ENCODE data around the gene C1QTNF6.

C1QTNF6 gene

DNA sequence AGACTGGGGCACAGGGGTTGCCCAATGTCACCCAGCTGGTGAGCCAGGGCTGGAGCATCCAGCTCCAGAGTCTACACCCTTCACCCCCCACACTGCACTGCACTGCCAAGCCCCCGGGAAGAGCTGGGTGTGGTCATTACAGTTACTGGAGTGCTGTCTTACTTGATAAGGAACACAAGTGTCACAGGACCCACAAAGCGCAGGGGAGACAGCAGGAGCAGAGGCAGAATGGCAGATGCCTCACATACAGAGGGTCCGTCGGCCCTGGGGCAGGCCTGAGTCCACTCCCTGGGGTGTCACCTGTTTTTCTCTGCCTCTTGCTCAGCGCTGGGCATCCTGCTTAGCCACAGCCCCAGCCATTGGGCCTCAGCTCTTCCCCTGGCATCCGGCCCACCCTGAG is 46.1 kb downstream of the C1QTNF6 start:
- no peak for DNase-seq (ENCODE audit: low read depth, low spot score)

DNA sequence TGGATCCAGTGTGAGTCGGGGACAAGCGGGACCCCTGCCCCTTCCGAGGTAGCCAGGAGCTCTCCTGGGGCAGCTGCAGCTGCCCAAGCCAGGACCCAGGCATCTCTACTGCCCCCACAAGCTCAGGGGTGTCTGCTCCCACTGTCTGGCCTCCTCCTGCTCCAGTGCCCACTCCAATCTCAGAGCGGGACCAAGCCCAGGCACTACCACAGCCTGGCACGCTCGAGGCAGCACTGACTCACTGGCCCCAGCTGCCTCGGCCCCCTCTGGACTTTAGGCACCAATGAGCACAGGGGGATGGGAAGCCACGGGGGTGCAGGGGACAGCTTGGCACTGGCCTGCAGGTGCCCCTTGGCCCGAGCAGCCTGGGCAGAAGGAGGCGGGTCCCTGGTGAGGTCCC is 46.6 kb downstream of the C1QTNF6 start:
- DNase-seq (ENCODE audit: low read depth, low spot score), result no peak

DNA sequence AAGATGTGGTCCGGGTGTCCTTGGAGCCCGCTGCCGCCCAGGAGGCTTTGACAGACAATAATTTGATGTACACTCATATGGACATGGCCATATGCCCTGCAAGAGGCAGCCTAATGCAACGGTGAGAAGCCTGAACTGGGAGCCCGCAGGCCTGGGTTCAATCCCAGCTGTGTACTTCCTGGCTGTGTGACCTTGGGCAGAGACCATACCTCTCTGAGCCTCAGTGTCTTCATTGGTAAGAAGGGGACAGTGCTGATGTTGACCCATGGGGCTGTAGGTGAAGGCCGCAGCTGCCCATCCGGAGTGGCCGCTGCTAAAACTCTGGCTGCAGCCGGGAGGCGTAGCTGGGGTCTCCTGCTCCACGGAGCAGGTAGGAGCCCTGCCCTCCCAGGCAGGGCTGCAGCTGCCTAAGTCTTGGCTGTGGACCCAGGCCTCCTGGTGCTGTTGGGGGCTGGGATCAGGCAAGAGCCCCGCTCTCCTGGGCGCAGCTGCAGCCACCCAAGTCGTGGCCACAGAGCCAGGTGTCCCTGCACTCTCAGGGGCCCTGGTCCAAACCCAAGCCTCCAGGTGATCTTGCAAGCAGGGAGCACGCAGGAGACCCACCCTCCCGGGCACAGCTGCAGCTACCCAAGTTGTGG is 47.2 kb downstream of the C1QTNF6 start:
- no peak for DNase-seq (ENCODE audit: low read depth, low spot score)

DNA sequence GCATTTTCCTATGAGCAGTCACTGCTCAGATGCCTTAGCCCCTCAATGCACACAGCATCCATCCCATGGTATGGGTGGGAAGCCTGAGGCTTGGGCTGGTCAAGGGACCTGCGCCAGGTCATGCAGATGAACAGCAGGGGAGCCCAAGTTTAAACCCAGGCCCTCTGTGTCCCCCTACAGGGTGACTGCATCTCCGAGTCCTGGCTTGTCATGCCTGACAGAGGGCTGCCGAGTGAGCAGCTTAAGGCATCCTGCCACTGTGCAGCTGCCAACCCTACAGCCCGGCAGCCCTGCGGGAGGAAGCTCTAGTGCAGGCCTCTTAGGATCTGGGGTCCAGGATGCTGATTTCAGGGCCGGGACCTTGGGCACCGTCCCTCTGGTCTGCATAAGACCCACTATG is 48.3 kb downstream of the C1QTNF6 start:
- no peak for DNase-seq (ENCODE audit: low read depth, low spot score)

DNA sequence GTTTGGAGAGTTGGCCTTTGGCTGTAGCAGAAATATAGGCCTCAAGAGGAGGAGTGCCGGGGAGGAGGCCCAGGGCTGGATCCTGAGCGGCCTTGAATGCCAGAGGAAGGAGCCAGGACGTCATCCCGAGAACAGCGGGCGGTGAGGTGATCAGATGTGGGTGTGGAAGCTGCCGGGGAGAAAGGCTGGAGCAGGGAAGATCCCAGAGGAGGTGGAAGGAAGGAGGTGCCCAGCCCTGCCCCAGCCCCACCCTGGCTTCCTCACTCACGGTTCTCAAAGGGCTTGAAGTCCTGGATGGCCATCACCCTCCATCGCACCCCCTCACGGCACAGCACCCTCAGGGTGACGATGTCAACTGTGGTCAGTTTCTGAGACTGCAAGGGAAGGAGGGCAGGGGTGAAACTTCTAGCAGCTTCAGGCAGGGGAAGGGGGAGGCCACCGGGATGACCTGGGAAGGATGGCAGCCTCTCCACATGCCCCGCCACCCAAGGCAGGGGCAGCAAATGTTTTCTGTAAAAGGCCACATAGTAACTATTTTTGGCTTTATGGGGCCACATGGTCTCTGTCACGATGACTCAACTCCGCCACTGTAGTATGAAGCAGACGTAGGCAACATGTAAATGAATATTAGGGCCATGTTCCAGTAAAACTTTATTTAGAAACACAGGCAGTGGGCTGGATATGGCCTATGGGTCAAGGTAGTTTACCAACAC is 49.0 kb downstream of the C1QTNF6 start:
- no peak for DNase-seq (ENCODE audit: low read depth, low spot score)

DNA sequence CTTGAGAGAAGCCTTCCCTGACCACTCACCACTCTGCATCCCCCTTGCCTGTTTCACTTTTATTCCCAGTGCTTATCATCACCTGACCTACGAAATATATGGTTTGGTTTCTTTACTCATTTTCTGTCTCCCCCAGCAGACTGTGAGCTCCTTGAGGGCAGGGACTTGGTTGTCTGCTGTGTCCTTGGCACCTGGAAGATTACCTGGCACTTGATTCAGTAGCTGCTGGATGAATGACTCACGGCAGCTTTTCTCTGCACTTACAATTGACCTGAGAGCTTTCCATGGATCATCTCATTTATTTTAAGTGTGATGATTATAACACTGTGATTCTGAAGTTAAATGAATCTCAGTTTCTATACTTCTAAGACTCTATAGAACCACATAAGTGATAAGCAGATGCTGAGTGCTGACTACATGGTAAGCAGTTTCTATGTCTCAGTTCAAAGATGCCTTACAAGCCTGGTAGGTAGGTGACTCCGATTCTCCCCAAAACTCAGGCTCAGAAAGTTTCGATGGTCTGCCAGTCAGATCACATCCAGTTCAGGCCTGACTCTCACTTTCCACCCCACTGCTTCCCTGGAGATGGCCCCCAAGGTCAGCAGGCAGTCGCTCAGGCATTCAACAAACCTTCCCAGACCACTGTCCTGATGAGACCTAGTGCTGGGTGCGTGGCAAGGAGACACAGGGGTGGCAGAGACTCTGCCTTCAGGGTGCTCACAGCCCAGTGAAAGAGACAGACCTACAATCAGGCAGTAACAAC is 50.0 kb downstream of the C1QTNF6 start:
- no peak for DNase-seq (ENCODE audit: low read depth, low spot score)

DNA sequence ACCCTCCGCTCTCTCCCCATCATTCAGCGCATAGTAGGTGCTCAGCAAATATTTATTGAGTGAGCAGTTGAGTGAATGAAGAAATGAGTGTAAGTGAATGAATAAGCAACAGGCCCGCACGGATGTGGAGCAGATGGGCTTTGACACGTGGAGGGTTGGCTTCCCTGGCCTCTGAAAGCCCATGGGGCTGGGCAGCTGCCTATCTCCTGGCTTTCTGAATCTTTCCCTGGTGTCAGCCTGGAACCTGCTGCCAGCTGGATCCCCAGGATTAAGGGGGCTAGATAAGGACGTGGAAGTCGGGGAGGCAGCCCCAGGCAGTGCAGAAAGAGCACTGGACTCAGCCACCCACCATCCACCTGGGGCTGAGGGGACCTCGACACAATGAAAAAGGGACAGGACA is 50.9 kb downstream of the C1QTNF6 start:
- DNase-seq (ENCODE audit: low read depth, low spot score), result no peak

DNA sequence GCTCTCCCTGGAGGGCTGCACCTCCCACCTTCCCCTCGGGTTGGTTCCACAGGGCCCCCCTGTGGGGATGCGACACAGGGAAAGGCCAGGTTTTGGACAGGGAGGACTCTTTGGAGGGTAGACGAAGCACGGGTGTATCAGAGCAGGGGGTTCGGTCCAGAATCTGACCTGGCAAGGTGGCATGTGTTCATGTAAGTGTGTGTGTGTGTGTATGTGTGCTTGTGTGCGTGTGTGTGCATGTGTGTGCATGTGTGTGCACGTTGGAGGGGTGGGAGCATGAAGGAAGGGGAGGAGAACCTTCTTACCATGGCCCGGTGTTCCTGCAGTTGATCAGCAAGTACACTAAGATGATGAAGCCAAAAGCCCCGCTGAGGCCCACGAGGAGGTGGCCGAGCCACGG is 53.0 kb downstream of the C1QTNF6 start:
- no peak for DNase-seq (ENCODE audit: low read depth, low spot score)

DNA sequence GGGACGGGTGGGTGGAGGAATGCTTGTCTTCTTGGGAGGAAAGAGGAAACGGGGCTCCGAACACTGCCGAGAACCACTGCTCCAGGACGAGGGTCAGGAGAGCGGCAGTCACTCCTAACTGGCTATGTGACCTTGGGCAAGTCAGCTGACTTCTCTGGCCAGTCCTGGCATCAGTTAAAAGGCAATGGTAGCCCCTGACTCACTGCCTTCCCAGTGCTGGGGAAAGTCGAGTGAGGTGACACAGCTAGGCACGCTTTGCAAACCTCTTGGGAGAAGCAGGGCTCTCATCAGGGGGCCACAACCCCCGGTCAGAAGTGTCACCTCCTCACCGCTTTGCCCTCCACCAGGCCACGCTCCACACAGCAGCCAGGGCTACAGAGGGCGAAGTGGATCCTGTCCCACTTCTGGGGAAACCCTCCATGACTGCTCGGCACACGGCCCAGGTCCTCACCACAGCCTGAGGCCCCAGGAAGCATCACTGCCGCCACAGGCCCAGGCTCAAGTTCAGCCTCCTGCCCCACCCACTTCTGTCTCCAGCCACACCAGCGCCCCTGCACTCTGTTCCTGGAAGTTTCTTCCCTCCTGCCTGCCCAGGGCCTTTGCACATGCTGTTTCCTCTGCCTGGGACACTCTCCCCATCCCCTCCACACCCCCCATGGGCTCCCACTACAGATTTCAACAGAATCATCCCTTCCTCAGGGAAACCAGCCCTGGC is 54.6 kb downstream of the C1QTNF6 start:
- DNase-seq (ENCODE audit: low read depth, low spot score), result no peak

DNA sequence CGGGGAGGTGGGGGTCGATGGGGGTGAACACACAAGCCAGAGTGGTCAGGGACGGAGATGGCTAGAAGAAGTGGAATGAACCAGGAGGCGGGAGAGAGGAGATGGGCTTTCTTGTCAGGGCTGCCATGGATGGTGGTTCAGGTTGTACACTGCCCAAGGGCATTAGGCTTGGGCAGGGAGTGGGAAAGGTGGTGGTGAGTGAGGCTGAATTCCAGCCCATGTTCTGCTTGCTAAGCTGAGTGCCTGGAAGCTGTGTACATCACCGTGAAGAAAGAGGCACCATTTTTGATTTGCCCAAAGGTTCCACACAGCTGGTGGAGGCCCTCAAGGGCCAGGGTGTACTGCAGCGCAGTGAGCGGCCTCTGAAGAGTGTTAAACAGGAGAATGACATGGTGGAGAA is 55.3 kb downstream of the C1QTNF6 start:
- no peak for DNase-seq (ENCODE audit: low read depth, low spot score)
